ENCODE data around the gene DYNC1I1. TPM values are rescaled to one million over a fixed set of nuclear protein-coding genes. Genes with fewer than 3 reads are reported as not detected.

The DYNC1I1 gene
- total and polyA plus RNA-seq, 2 of the 4 experiments (the other 2 are of a cell fraction), result under 0.01 to 0.15 TPM

- Histone ChIP-seq H2BK20ac (ENCODE audit: low read depth, low read length) (no peak overlapping the region), H3K9me1 (ENCODE audit: insufficient read depth, low read length) (no peaks in the 10 kb centered on the region), H3K9me3 (ENCODE audit: control insufficient read depth, insufficient read depth, low read length) (no peaks in the 10 kb centered on the region), H3K4me2 (ENCODE audit: low read depth, low read length) (no peak overlapping the region), H3K4me3 (ENCODE audit: insufficient read depth, low read depth, low read length) (no peak overlapping the region), H3K27me3 (ENCODE audit: control insufficient read depth, insufficient read depth, low read length) (no peaks in the 10 kb centered on the region), H3K23ac (ENCODE audit: low read depth, low read length) (no peak overlapping the region), H3K79me1 (ENCODE audit: low read depth in 1 of 2, low read length in 2 of 2) (no peaks in the 10 kb centered on the region), H3K27ac (ENCODE audit: insufficient read depth, low read length) (no peak overlapping the region), H3K9ac (ENCODE audit: low read depth, low read length) (no peak overlapping the region), H4K91ac (ENCODE audit: insufficient read depth, low read depth, low read length) (no peak overlapping the region), H3K4ac (ENCODE audit: low read depth, low read length) (no peak overlapping the region), H4K5ac (ENCODE audit: low read depth, low read length) (no peak overlapping the region), H2BK120ac (ENCODE audit: low read depth, low read length) (no peak overlapping the region), H3K36me3 (ENCODE audit: control insufficient read depth, insufficient read depth, low read length) (no peaks in the 10 kb centered on the region), H4K20me1 (ENCODE audit: insufficient read depth, low read length) (no peaks in the 10 kb centered on the region), H2AK5ac (ENCODE audit: low read depth, low read length) (no peak overlapping the region), H3K4me1 (ENCODE audit: control insufficient read depth, insufficient read depth, low read length) (no peaks in the 10 kb centered on the region), H3K18ac (ENCODE audit: low read depth, low read length) (no peak overlapping the region), H3K14ac (replicated peaks; ENCODE audit: low read depth, low read length) (no peak overlapping the region), H2AK9ac (replicated peaks; ENCODE audit: low read depth, low read length, poor library complexity) (no peak overlapping the region), H2AFZ (replicated peaks; ENCODE audit: low read length, poor library complexity) (no peak overlapping the region), H3K56ac (ENCODE audit: extremely low read depth, insufficient read depth, low read length) (no peak overlapping the region), H4K8ac (ENCODE audit: low read depth in 2 of 2, low read length in 2 of 2) (no peak overlapping the region), H2BK15ac (ENCODE audit: low read depth, low read length) (no peak overlapping the region), H2BK5ac (ENCODE audit: low read depth, low read length, poor library complexity, severe bottlenecking) (no peak overlapping the region)
- DNase-seq, result no peak
- ATAC-seq (ENCODE audit: low read depth), result no peak
- intact Hi-C loops (cut with micrococcal nuclease) (no loop called here), in situ Hi-C loops (cut with MboI; ENCODE audit: low sequenced_read_pairs) (no loop called here), dilution Hi-C loops (cut with HindIII; ENCODE audit: low sequenced_read_pairs, unreplicated experiment) (no loop called here)
- WGBS, 2 experiments (ENCODE audit: extremely low coverage in 2 of 2, insufficient read length in 1 of 2), result no CpG with 5 or more reads among the region's 2 CpGs
- POLR2A ChIA-PET (ENCODE audit: unreplicated experiment), result no interaction called here
- CTCF ChIA-PET, result no interaction called here
- BruUV-seq (replicated peaks), result no TSS peak
- TF ChIP-seq ELK1 (IDR thresholded peaks at IDR 0.05; ENCODE audit: borderline replicate concordance, low read depth, low read length) (no peak), CTCF (conservative IDR thresholded peaks at IDR 0.05; ENCODE audit: low read depth, low read length) (no peak), USF2 (IDR thresholded peaks at IDR 0.05; ENCODE audit: low read depth, low read length) (no peak), SMC3 (IDR thresholded peaks at IDR 0.05; ENCODE audit: low read depth, low read length) (no peak), RCOR1 (IDR thresholded peaks at IDR 0.05; ENCODE audit: insufficient replicate concordance, low read length) (no peak), CEBPB (IDR thresholded peaks at IDR 0.05; ENCODE audit: low read depth, low read length) (no peak), RAD21 (IDR thresholded peaks at IDR 0.05; ENCODE audit: low read length) (no peak), FOS (IDR thresholded peaks at IDR 0.05; ENCODE audit: low read depth, low read length) (no peak), MAZ (IDR thresholded peaks at IDR 0.05; ENCODE audit: borderline replicate concordance, low read depth, low read length) (no peak)
Measured at GRCh38 chr7:96026010-96026409, 253.7 kb downstream of the DYNC1I1 start.
